ENCODE results near the gene NDUFS3. TPM values are rescaled to one million over a fixed set of nuclear protein-coding genes. Genes with fewer than 3 reads are reported as not detected.
"Not testable (repeated sequence)": the region's sequence is repeated elsewhere in the genome, so short reads cannot be mapped to it uniquely, and the experiment has no call there.

Gene NDUFS3
- total and polyA plus RNA-seq, 7 experiments from 2014 or later, result 68.6 to 116 (median 108) TPM

- Mint-ChIP-seq H3K4me3 (peak within 1 kb of the TSS; percentile 93 to 100 (median 96)), H3K36me3 (peaks cover 0 to 14% (median 4%) of the 10 kb centered on the region in 5 donors), H3K4me1 (peaks cover 36 to 57% (median 42%) of the 10 kb centered on the region in 7 donors), H3K9me3 (peaks cover 0 to 2% (median 0%) of the 10 kb centered on the region in 11 donors), H3K27ac (peak within 1 kb of the TSS; percentile 86 to 97 (median 95)), H3K27me3 (no peaks in the 10 kb centered on the region)
- intact Hi-C loops (cut with micrococcal nuclease), result loop anchor here (1.0 to 10.0 kb wide), 23 partner anchors 13 to 1635 kb away; partner anchors contain the start of genes ARFGAP2 (in 2 of the 2), FNBP4 (in 2 of the 2), MTCH2 (in 2 of the 2) and PSMC3 (in 2 of the 2)
- ATAC-seq (peak; percentile 99), DNase-seq (peak; percentile 88 to 95 (median 92))
- Histone ChIP-seq H3K36me3 (ENCODE audit: control insufficient read depth in 2 of 3, insufficient read depth in 3 of 3, low read length in 3 of 3) (no peaks in the 10 kb centered on the region), H3K27me3 (ENCODE audit: control insufficient read depth in 2 of 2, insufficient read depth in 2 of 2, low read length in 2 of 2) (no peaks in the 10 kb centered on the region), H3K9me3 (ENCODE audit: control insufficient read depth in 2 of 3, low read length in 3 of 3) (no peaks in the 10 kb centered on the region), H3K4me1 (ENCODE audit: control insufficient read depth in 2 of 2, insufficient read depth in 2 of 2, low read length in 2 of 2) (peaks cover 27 to 34% of the 10 kb centered on the region in 2 donors), H3K4me3 (ENCODE audit: low read length) (peak within 1 kb of the TSS; percentile 87), H3K27ac (ENCODE audit: low read depth, low read length) (peak within 1 kb of the TSS; percentile 89)
- POLR2A ChIA-PET, result interaction anchor here (0.9 to 7.3 kb wide), 8 partner anchors 13 to 216 kb away, joined by 3 to 38 read pairs (median 4); partner anchors contain the start of genes KBTBD4, NDUFS3 and PTPMT1
- CTCF ChIA-PET, result interaction anchor here (1.0 to 1.2 kb wide), 3 partner anchors 26 to 66 kb away, joined by 3 to 6 read pairs (median 3); partner anchors contain the start of genes KBTBD4 and NDUFS3
Measured at GRCh38 chr11:47552566-47553405, 26.1 kb upstream of the NDUFS3 start, which contains the start of gene CELF1. CELF1 (minus strand) TSS chr11:47553132; CDS start chr11:47499523, 53,609 bp downstream.

GRCh38 chr11:47553406-47553743 is 25.5 kb upstream of the NDUFS3 start:
- H3K4me1 Mint-ChIP-seq, result peaks cover 31 to 51% (median 36%) of the 10 kb centered on the region in 7 donors
- H3K36me3 ChIP-seq (ENCODE audit: control insufficient read depth in 2 of 3, insufficient read depth in 3 of 3, low read length in 3 of 3), result no peaks in the 10 kb centered on the region
- POLR2A ChIA-PET, result interaction anchor here (3.0 to 7.3 kb wide), 2 partner anchors 12 to 25 kb away, joined by 25 to 38 read pairs; partner anchors contain the start of genes KBTBD4, NDUFS3 and PTPMT1

GRCh38 chr11:47557004-47557403 is 21.9 kb upstream of the NDUFS3 start:
- H3K9me3 Mint-ChIP-seq; H3K9me3 ChIP-seq (ENCODE audit: control insufficient read depth in 2 of 3, low read length in 3 of 3); H3K27ac Mint-ChIP-seq; H3K27ac ChIP-seq (ENCODE audit: low read depth, low read length); H3K4me1 ChIP-seq (ENCODE audit: control insufficient read depth in 2 of 2, insufficient read depth in 2 of 2, low read length in 2 of 2); DNase-seq; CTCF ChIA-PET; ATAC-seq; H3K27me3 Mint-ChIP-seq; H3K27me3 ChIP-seq (ENCODE audit: control insufficient read depth in 2 of 2, insufficient read depth in 2 of 2, low read length in 2 of 2); H3K4me3 Mint-ChIP-seq; H3K4me3 ChIP-seq (ENCODE audit: low read length); H3K36me3 ChIP-seq (ENCODE audit: control insufficient read depth in 2 of 3, insufficient read depth in 3 of 3, low read length in 3 of 3); H3K36me3 Mint-ChIP-seq: not testable (repeated sequence)
- H3K4me1 Mint-ChIP-seq, result peaks cover 7 to 21% (median 13%) of the 10 kb centered on the region in 7 donors
- intact Hi-C loops (cut with micrococcal nuclease), result loop anchor here in 1 of 2 donors (10.0 kb wide), 3 partner anchors 712 to 1212 kb away; partner anchors contain the start of genes ATG13, CKAP5, DGKZ and HARBI1
- POLR2A ChIA-PET, result interaction anchor here (0.6 to 7.3 kb wide), 2 partner anchors 9 to 13 kb away, joined by 5 to 38 read pairs; partner anchors contain the start of gene PTPMT1

More at GRCh38 chr11:47553406-47553743, 25.5 kb upstream of the NDUFS3 start:
- Mint-ChIP-seq H3K9me3 (peaks cover 0 to 2% (median 0%) of the 10 kb centered on the region in 11 donors), H3K4me3 (peak overlapping the region; percentile 67 to 100 (median 96)), H3K27ac (peak overlapping the region in 8 of 9 donors; percentile 51 to 97 (median 86)), H3K36me3 (peaks cover 0 to 14% (median 4%) of the 10 kb centered on the region in 5 donors), H3K27me3 (no peaks in the 10 kb centered on the region)
- DNase-seq (no peak), ATAC-seq (peak; percentile 15)
- CTCF ChIA-PET, result interaction anchor here (1.0 to 1.2 kb wide), 2 partner anchors 25 to 35 kb away, joined by 3 to 6 read pairs; partner anchors contain the start of genes KBTBD4 and NDUFS3
- Histone ChIP-seq H3K27ac (ENCODE audit: low read depth, low read length) (peak overlapping the region; percentile 89), H3K27me3 (ENCODE audit: control insufficient read depth in 2 of 2, insufficient read depth in 2 of 2, low read length in 2 of 2) (no peaks in the 10 kb centered on the region), H3K9me3 (ENCODE audit: control insufficient read depth in 2 of 3, low read length in 3 of 3) (no peaks in the 10 kb centered on the region), H3K4me1 (ENCODE audit: control insufficient read depth in 2 of 2, insufficient read depth in 2 of 2, low read length in 2 of 2) (peaks cover 24 to 34% of the 10 kb centered on the region in 2 donors), H3K4me3 (ENCODE audit: low read length) (peak overlapping the region; percentile 62)
- intact Hi-C loops (cut with micrococcal nuclease), result loop anchor here (1.0 to 10.0 kb wide), 22 partner anchors 12 to 1636 kb away; partner anchors contain the start of genes ARFGAP2 (in 2 of the 2), FNBP4 (in 2 of the 2), MTCH2 (in 2 of the 2) and PSMC3 (in 2 of the 2)

GRCh38 chr11:47558695-47559094 is 20.2 kb upstream of the NDUFS3 start:
- Mint-ChIP-seq H3K27ac (no peak overlapping the region), H3K9me3 (no peaks in the 10 kb centered on the region), H3K36me3 (no peaks in the 10 kb centered on the region), H3K4me3 (no peak overlapping the region), H3K27me3 (no peaks in the 10 kb centered on the region), H3K4me1 (peaks cover 0 to 15% (median 9%) of the 10 kb centered on the region in 7 donors)
- POLR2A ChIA-PET, result interaction anchor here (1.5 kb wide), 1 partner anchor 20 kb away, joined by 5 read pairs; the partner anchor contains the start of genes KBTBD4 and NDUFS3
- no peak for ATAC-seq
- Histone ChIP-seq H3K4me1 (ENCODE audit: control insufficient read depth in 2 of 2, insufficient read depth in 2 of 2, low read length in 2 of 2) (no peaks in the 10 kb centered on the region), H3K9me3 (ENCODE audit: control insufficient read depth in 2 of 3, low read length in 3 of 3) (no peaks in the 10 kb centered on the region), H3K36me3 (ENCODE audit: control insufficient read depth in 2 of 3, insufficient read depth in 3 of 3, low read length in 3 of 3) (no peaks in the 10 kb centered on the region), H3K27me3 (ENCODE audit: control insufficient read depth in 2 of 2, insufficient read depth in 2 of 2, low read length in 2 of 2) (no peaks in the 10 kb centered on the region), H3K27ac (ENCODE audit: low read depth, low read length) (no peak overlapping the region), H3K4me3 (ENCODE audit: low read length) (no peak overlapping the region)
- CTCF ChIA-PET, result no interaction called here
- intact Hi-C loops (cut with micrococcal nuclease), result loop anchor here in 1 of 2 donors (10.0 kb wide), 3 partner anchors 714 to 1214 kb away; partner anchors contain the start of genes ATG13, CKAP5, DGKZ and HARBI1
- DNase-seq, result no peak

- no peaks in the 10 kb centered on the region for H3K36me3 Mint-ChIP-seq
Measured at GRCh38 chr11:47560426-47560825, 18.4 kb upstream of the NDUFS3 start.

GRCh38 chr11:47562393-47562792 is 16.5 kb upstream of the NDUFS3 start:
- POLR2A ChIA-PET, result interaction anchor here (0.7 kb wide), 1 partner anchor 288 kb away, joined by 4 read pairs; no protein-coding TSS in a partner anchor
- peaks cover 0 to 33% (median 22%) of the 10 kb centered on the region in 7 donors for H3K4me1 Mint-ChIP-seq
- intact Hi-C loops (cut with micrococcal nuclease); H3K27me3 Mint-ChIP-seq; H3K4me3 ChIP-seq (ENCODE audit: low read length); H3K9me3 ChIP-seq (ENCODE audit: control insufficient read depth in 2 of 3, low read length in 3 of 3); H3K27me3 ChIP-seq (ENCODE audit: control insufficient read depth in 2 of 2, insufficient read depth in 2 of 2, low read length in 2 of 2); H3K9me3 Mint-ChIP-seq; DNase-seq; H3K27ac ChIP-seq (ENCODE audit: low read depth, low read length); H3K4me1 ChIP-seq (ENCODE audit: control insufficient read depth in 2 of 2, insufficient read depth in 2 of 2, low read length in 2 of 2); H3K36me3 Mint-ChIP-seq; CTCF ChIA-PET; H3K36me3 ChIP-seq (ENCODE audit: control insufficient read depth in 2 of 3, insufficient read depth in 3 of 3, low read length in 3 of 3); ATAC-seq: not testable (repeated sequence)
- H3K27ac Mint-ChIP-seq, result peak overlapping the region in 2 of 9 donors; percentile 22 to 25
- peak overlapping the region in 1 of 10 donors; percentile 25 for H3K4me3 Mint-ChIP-seq

More at GRCh38 chr11:47560426-47560825, 18.4 kb upstream of the NDUFS3 start:
- H3K9me3 ChIP-seq (ENCODE audit: control insufficient read depth in 2 of 3, low read length in 3 of 3), result no peaks in the 10 kb centered on the region
- H3K4me3 ChIP-seq (ENCODE audit: low read length), result no peak overlapping the region
- H3K27ac ChIP-seq (ENCODE audit: low read depth, low read length), result no peak overlapping the region
- H3K27me3 ChIP-seq (ENCODE audit: control insufficient read depth in 2 of 2, insufficient read depth in 2 of 2, low read length in 2 of 2), result no peaks in the 10 kb centered on the region
- DNase-seq (no peak), ATAC-seq (no peak)
- Mint-ChIP-seq H3K27ac (peak overlapping the region in 1 of 9 donors; percentile 1), H3K27me3 (no peaks in the 10 kb centered on the region), H3K4me3 (no peak overlapping the region), H3K4me1 (peaks cover 0 to 18% (median 12%) of the 10 kb centered on the region in 7 donors), H3K9me3 (no peaks in the 10 kb centered on the region)
- ChIA-PET CTCF (no interaction called here), POLR2A (no interaction called here)
- no peaks in the 10 kb centered on the region for H3K4me1 ChIP-seq (ENCODE audit: control insufficient read depth in 2 of 2, insufficient read depth in 2 of 2, low read length in 2 of 2)
- intact Hi-C loops (cut with micrococcal nuclease), result no loop called here
- H3K36me3 ChIP-seq (ENCODE audit: control insufficient read depth in 2 of 3, insufficient read depth in 3 of 3, low read length in 3 of 3), result no peaks in the 10 kb centered on the region
